Naive B cell (primary cell): ENCODE results near the gene SNRPA. TPM values are rescaled to one million over a fixed set of nuclear protein-coding genes. Genes with fewer than 3 reads are reported as not detected.
A peak's percentile ranks its signal among the peaks of the same experiment; 100 is the strongest.
"Not testable (repeated sequence)": the region's sequence is repeated elsewhere in the genome, so short reads cannot be mapped to it uniquely, and the experiment has no call there.

Source experiments
- ATAC-seq, 2 donors: fragments of 150-1000 bp; cut with Tn5 transposase; 2 replicates each; pipeline ENCODE4 v1.10.0; 2021; ENCODE audit warnings: low read depth in 2 of 2, mild to moderate bottlenecking in 2 of 2, moderate library complexity in 2 of 2
- DNase-seq: peaks from one replicate; pipeline ENCODE4 v3.0.0; 2022
- H3K27ac Mint-ChIP-seq, 6 donors: one replicate each; pipeline ENCODE4 v1.8.0; 2020 to 2022; ENCODE audit warnings: mild to moderate bottlenecking in 6 of 6, mixed read lengths in 6 of 6, moderate library complexity in 5 of 6, inconsistent platforms in 2 of 6
- H3K27me3 Mint-ChIP-seq, 3 donors: one replicate each; pipeline ENCODE4 v1.8.0; 2021 to 2022; ENCODE audit warnings: mixed read lengths in 3 of 3, mild to moderate bottlenecking in 1 of 3
- H3K36me3 Mint-ChIP-seq, 2 donors: one replicate each; pipeline ENCODE4 v1.8.0; 2020 to 2022; ENCODE audit warnings: mixed read lengths in 2 of 2, inconsistent platforms in 1 of 2, mild to moderate bottlenecking in 1 of 2
- H3K4me1 Mint-ChIP-seq, 3 donors: one replicate each; pipeline ENCODE4 v1.8.0; 2020 to 2022; ENCODE audit warnings: mixed read lengths in 3 of 3, inconsistent platforms in 1 of 3, mild to moderate bottlenecking in 1 of 3, moderate library complexity in 1 of 3
- H3K4me3 Mint-ChIP-seq, 8 donors: one replicate each; pipeline ENCODE4 v1.8.0; 2020 to 2022; ENCODE audit warnings: mild to moderate bottlenecking in 8 of 8, mixed read lengths in 8 of 8, moderate library complexity in 8 of 8, inconsistent platforms in 2 of 8
- H3K9me3 Mint-ChIP-seq, 7 donors: one replicate each; pipeline ENCODE4 v1.8.0; 2020 to 2022; ENCODE audit warnings: mixed read lengths in 7 of 7, mild to moderate bottlenecking in 5 of 7, inconsistent platforms in 2 of 7, moderate library complexity in 1 of 7
- polyA plus RNA-seq, 6 donors: library from polyadenylated mRNA; unstranded; fragments of 300-500 nt; fragmentation: Illumina TruSeq; gene quantifications; one replicate each; pipeline ENCODE4 v1.2.3, GENCODE V29; 2021; ENCODE audit warnings: low read depth in 6 of 6

The SNRPA gene
- polyA plus RNA-seq, 6 donors from 2014 or later, result 48.3 to 88.8 (median 59.8) TPM

DNA sequence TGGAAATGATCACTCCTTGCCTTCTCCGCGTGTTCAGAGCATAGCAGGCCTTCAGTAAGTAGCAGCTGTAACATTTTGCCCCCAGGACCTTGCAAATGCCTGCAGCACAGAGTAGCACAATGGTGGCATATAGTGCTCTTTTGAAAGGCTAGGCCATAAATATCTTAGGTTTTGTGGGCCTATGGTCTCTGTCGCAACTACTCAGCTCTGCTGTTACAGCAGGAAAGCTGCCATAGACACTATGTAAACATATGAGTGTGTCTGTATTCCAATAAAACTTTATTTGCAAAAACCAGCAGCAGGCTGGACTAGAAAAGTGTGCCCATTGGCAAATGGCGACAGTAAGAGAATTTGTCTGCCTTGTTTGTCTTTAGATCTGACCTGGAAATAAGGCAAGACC lies 24.7 kb upstream of the SNRPA start:
- peaks cover 9% of the 10 kb centered on the region in 2 donors for H3K36me3 Mint-ChIP-seq
- H3K4me3 Mint-ChIP-seq, result no peak overlapping the region
- H3K27me3 Mint-ChIP-seq, result no peaks in the 10 kb centered on the region
- peaks cover 12 to 16% (median 12%) of the 10 kb centered on the region in 3 donors for H3K4me1 Mint-ChIP-seq
- ATAC-seq, result no peak
- no peaks in the 10 kb centered on the region for H3K9me3 Mint-ChIP-seq
- no peak overlapping the region for H3K27ac Mint-ChIP-seq
- DNase-seq, result no peak

DNA sequence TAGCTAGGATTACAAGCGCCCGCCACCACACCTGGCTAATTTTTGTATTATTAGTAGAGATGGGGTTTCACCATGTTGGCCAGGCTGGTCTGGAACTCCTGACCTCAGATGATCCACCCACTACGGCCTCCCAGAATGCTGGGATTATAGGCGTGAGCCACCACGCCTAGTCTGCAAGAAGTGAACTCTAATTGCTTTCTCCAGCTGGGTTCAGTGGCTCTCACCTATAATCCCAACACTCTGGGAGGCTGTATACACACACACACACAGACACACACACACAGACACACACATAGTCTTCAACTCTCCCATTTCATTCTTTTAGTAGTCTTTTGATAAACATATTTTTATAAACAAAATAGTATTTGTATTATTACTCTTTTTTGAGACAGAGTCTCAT lies 20.9 kb upstream of the SNRPA start:
- not testable (repeated sequence) for H3K27me3 Mint-ChIP-seq, ATAC-seq, H3K9me3 Mint-ChIP-seq, DNase-seq, H3K27ac Mint-ChIP-seq, H3K4me3 Mint-ChIP-seq, H3K4me1 Mint-ChIP-seq
- H3K36me3 Mint-ChIP-seq, result peaks cover 21 to 25% of the 10 kb centered on the region in 2 donors

DNA sequence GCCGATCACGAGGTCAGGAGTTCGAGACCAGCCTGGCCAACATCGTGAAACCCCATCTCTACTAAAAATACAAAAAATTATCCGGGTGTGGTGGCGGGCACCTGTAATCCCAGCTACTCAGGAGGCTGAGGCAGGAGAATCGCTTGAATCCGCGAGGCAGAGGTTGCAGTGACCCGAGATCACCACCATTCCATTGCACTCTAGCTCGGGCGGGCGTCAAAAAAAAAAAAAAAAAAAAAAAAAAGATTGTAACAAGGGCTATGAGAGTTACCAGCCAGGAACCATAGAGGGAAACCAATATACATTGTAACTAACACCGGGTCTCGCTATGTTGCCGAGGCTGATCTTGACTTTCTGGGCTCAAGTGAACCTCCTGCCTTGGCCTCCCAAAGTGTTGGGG lies 18.7 kb upstream of the SNRPA start:
- peak overlapping the region in 1 of 6 donors; percentile 93 for H3K27ac Mint-ChIP-seq
- not testable (repeated sequence) for H3K4me3 Mint-ChIP-seq, ATAC-seq, DNase-seq, H3K27me3 Mint-ChIP-seq, H3K4me1 Mint-ChIP-seq, H3K9me3 Mint-ChIP-seq
- peaks cover 27 to 34% of the 10 kb centered on the region in 2 donors for H3K36me3 Mint-ChIP-seq

GRCh38 chr19:40733149-40733548 lies 17.9 kb upstream of the SNRPA start:
- Mint-ChIP-seq H3K27me3 (no peaks in the 10 kb centered on the region), H3K9me3 (no peaks in the 10 kb centered on the region), H3K27ac (peak overlapping the region in 1 of 6 donors; percentile 29), H3K4me1 (no peaks in the 10 kb centered on the region), H3K36me3 (peaks cover 27 to 34% of the 10 kb centered on the region in 2 donors), H3K4me3 (no peak overlapping the region)
- ATAC-seq, result no peak
- DNase-seq, result no peak

DNA sequence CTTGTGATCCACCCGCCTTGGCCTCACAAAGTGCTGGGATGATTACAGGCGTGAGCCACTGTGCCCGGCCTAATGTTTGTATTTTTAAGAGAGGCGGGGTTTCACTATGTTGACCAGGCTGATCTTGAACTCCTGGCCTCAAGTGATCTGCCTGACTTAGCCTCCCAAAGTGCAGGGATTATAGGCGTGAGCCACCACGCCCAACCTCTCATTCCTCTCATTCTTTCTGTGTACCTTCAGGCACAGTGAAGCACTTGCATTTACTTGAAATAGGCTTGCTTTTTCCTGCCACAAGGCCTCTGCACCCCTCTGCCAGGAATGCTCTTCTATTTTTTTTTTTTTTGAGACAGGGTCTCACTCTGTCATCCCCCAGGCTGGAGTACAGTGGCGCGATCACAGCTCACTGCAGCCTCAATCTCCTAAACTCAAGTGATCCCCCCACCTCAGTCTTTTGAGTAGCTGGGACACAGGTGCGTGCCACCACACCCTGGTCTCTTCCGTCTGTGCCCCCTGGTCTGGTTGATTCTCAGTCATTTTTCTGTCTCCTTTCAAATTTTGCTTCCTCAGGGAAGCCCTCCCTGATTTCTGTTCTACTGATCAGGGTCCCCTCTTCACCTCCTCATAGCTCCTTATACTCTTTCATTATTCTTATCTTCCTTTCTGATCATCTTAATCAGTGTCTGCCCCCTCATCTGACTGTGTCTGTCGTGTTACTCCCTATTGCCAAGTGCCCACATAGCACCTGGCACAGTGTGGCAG lies 15.8 kb upstream of the SNRPA start:
- DNase-seq, result no peak
- Mint-ChIP-seq H3K36me3 (peaks cover 27 to 44% of the 10 kb centered on the region in 2 donors), H3K9me3 (no peaks in the 10 kb centered on the region), H3K4me1 (no peaks in the 10 kb centered on the region), H3K4me3 (peak overlapping the region in 1 of 8 donors; percentile 22), H3K27ac (peak overlapping the region in 2 of 6 donors; percentile 1 to 65), H3K27me3 (no peaks in the 10 kb centered on the region)
- ATAC-seq, result no peak

GRCh38 chr19:40736661-40737060 lies 14.3 kb upstream of the SNRPA start:
- Mint-ChIP-seq H3K27ac (no peak overlapping the region), H3K9me3 (no peaks in the 10 kb centered on the region), H3K4me1 (peaks cover 0 to 2% (median 0%) of the 10 kb centered on the region in 3 donors), H3K27me3 (no peaks in the 10 kb centered on the region), H3K4me3 (no peak overlapping the region), H3K36me3 (peaks cover 18 to 33% of the 10 kb centered on the region in 2 donors)
- DNase-seq (no peak), ATAC-seq (no peak)

GRCh38 chr19:40737102-40737644 lies 13.8 kb upstream of the SNRPA start:
- ATAC-seq, result no peak
- Mint-ChIP-seq H3K9me3 (no peaks in the 10 kb centered on the region), H3K36me3 (peaks cover 18 to 33% of the 10 kb centered on the region in 2 donors), H3K27me3 (no peaks in the 10 kb centered on the region), H3K4me1 (peaks cover 3 to 6% (median 4%) of the 10 kb centered on the region in 3 donors), H3K27ac (no peak overlapping the region), H3K4me3 (no peak overlapping the region)
- DNase-seq, result no peak

- Mint-ChIP-seq H3K4me1 (peaks cover 3 to 6% (median 4%) of the 10 kb centered on the region in 3 donors), H3K9me3 (no peaks in the 10 kb centered on the region), H3K36me3 (peaks cover 10 to 19% of the 10 kb centered on the region in 2 donors), H3K27ac (no peak overlapping the region), H3K27me3 (no peaks in the 10 kb centered on the region), H3K4me3 (no peak overlapping the region)
- ATAC-seq (no peak), DNase-seq (no peak)
Observed at GRCh38 chr19:40739030-40739839, 11.8 kb upstream of the SNRPA start.

GRCh38 chr19:40739871-40740703 lies 10.9 kb upstream of the SNRPA start:
- Mint-ChIP-seq H3K4me1 (peaks cover 3 to 6% (median 4%) of the 10 kb centered on the region in 3 donors), H3K27me3 (no peaks in the 10 kb centered on the region), H3K4me3 (no peak overlapping the region), H3K36me3 (peaks cover 6 to 19% of the 10 kb centered on the region in 2 donors), H3K9me3 (no peaks in the 10 kb centered on the region), H3K27ac (no peak overlapping the region)
- DNase-seq (no peak), ATAC-seq (no peak)

DNA sequence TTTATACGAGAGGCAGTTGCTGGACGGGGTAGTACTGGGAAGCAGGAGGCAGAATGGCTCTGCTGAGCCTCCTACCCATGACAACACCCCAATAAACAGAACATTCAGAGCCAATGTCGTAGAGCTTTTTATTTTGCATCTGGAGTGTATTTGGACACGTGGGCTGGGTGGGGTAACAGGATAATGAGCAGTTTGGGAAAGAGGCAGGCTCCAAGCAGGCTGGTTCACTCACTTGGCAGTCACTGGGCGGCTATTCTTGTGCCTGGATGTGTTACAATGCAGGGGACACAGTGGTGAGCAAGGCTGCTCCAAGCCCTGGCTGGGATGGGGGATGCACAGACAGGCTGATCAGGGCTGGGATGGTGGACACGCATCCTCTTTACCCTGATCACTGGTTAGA lies 10.3 kb upstream of the SNRPA start:
- peaks cover under 1 to 12% of the 10 kb centered on the region in 2 donors for H3K36me3 Mint-ChIP-seq
- H3K27me3 Mint-ChIP-seq, result no peaks in the 10 kb centered on the region
- H3K4me3 Mint-ChIP-seq, result no peak overlapping the region
- ATAC-seq (no peak), DNase-seq (no peak)
- no peaks in the 10 kb centered on the region for H3K9me3 Mint-ChIP-seq
- H3K27ac Mint-ChIP-seq, result no peak overlapping the region
- H3K4me1 Mint-ChIP-seq, result peaks cover 3 to 6% (median 4%) of the 10 kb centered on the region in 3 donors

- no peaks in the 10 kb centered on the region for H3K27me3 Mint-ChIP-seq
- peaks cover 3 to 6% (median 4%) of the 10 kb centered on the region in 3 donors for H3K4me1 Mint-ChIP-seq
- ATAC-seq, result no peak
- H3K9me3 Mint-ChIP-seq, result no peaks in the 10 kb centered on the region
- H3K36me3 Mint-ChIP-seq, result peaks cover 0 to 10% of the 10 kb centered on the region in 2 donors
- H3K27ac Mint-ChIP-seq, result peak overlapping the region in 2 of 6 donors; percentile 54 to 63
- H3K4me3 Mint-ChIP-seq, result peak overlapping the region in 2 of 8 donors; percentile 53 to 68
- DNase-seq, result no peak
Observed at GRCh38 chr19:40741527-40742390, 9.2 kb upstream of the SNRPA start.

DNA sequence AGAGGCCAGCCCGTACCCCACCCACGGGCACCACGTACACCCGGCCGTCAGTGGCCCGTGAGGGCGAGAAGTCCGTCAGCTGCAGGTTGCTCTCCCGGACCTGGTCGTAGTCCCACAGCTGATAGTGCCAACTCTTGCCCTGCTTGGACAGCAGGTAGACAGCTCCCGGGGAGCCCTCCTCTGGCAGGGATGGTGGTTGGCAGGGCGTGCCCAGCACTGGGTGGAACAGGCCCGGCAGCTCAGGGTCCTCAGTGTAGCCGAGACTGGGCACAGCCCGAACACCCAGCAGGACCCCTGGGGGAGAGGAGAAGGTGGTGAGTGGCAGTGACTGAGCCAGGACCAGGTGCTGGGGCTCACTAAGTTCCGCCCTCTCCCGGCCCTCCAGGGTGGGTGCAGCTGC lies 8.5 kb upstream of the SNRPA start:
- Mint-ChIP-seq H3K36me3 (peaks cover 0 to 10% of the 10 kb centered on the region in 2 donors), H3K9me3 (no peaks in the 10 kb centered on the region), H3K27me3 (no peaks in the 10 kb centered on the region), H3K27ac (no peak overlapping the region), H3K4me3 (no peak overlapping the region), H3K4me1 (peaks cover 3 to 6% (median 4%) of the 10 kb centered on the region in 3 donors)
- ATAC-seq (no peak), DNase-seq (no peak)
